K562 (cell line): ENCODE results near the gene ZNF689. TPM values are rescaled to one million over a fixed set of nuclear protein-coding genes. Genes with fewer than 3 reads are reported as not detected.

Experiments used
- ARNT ChIP-seq, 2 experiments: fragments of 450-650 bp; IDR thresholded peaks; 2 replicates each; pipeline ENCODE4 v1.6.1; 2016; ENCODE audit warnings: mild to moderate bottlenecking in 1 of 2
- ATF4 ChIP-seq: fragments of 450-650 bp; formaldehyde crosslinking; IDR thresholded peaks from 2 replicates; pipeline ENCODE4 v1.4.0; 2022; ENCODE audit warnings: mild to moderate bottlenecking, moderate library complexity
- BRD9 ChIP-seq: fragments of 450-650 bp; IDR thresholded peaks from 2 replicates; pipeline ENCODE4 v1.6.1; 2018; ENCODE audit warnings: low read depth; ENCODE audit not compliant: partially characterized antibody
- CXXC5 ChIP-seq: fragments of 250-450 bp; sonication (Bioruptor Pico); IDR thresholded peaks from 2 replicates; pipeline ENCODE4 v1.8.0; 2022; ENCODE audit warnings: inconsistent platforms, mild to moderate bottlenecking, moderate library complexity
- EZH2 ChIP-seq: IDR thresholded peaks from 2 replicates; pipeline ENCODE4 v1.6.1; 2012; ENCODE audit warnings: low read depth, mild to moderate bottlenecking, inconsistent platforms, low read length, borderline replicate concordance
- FOXK1 ChIP-seq: sonication (generic); formaldehyde crosslinking; IDR thresholded peaks from 2 replicates; pipeline ENCODE4 v1.8.0; 2022; ENCODE audit warnings: missing genetic modification reagents, mild to moderate bottlenecking, borderline replicate concordance
- FOXP1 ChIP-seq: sonication (generic); formaldehyde crosslinking; IDR thresholded peaks from 2 replicates; pipeline ENCODE4 v1.8.0; 2022; ENCODE audit warnings: mild to moderate bottlenecking, missing genetic modification reagents
- KDM1A ChIP-seq, 2 experiments: fragments of 450-650 bp; IDR thresholded peaks; 2 replicates each; pipeline ENCODE4 v1.6.1; 2016; ENCODE audit warnings: mild to moderate bottlenecking in 2 of 2
- MEF2A ChIP-seq: IDR thresholded peaks from 2 replicates; pipeline ENCODE4 v1.6.1; 2011; ENCODE audit warnings: low read depth, mild to moderate bottlenecking, low read length, moderate library complexity; ENCODE audit not compliant: control insufficient read depth
- MEF2D ChIP-seq: conservative IDR thresholded peaks from 2 replicates; pipeline ENCODE4 v1.6.1; 2016; ENCODE audit warnings: low read depth, missing genetic modification characterization, missing compliant biosample characterization
- MIER1 ChIP-seq: fragments of 450-650 bp; IDR thresholded peaks from 2 replicates; pipeline ENCODE4 v1.6.1; 2016; ENCODE audit warnings: antibody characterized with exemption, mild to moderate bottlenecking, low read depth
- MTA3 ChIP-seq: fragments of 450-650 bp; formaldehyde crosslinking; IDR thresholded peaks from 2 replicates; pipeline ENCODE4 v1.6.1; 2017; ENCODE audit warnings: mild to moderate bottlenecking, borderline replicate concordance
- NBN ChIP-seq: fragments of 450-650 bp; IDR thresholded peaks from 2 replicates; pipeline ENCODE4 v1.6.1; 2016; ENCODE audit warnings: low read depth, mild to moderate bottlenecking
- NFRKB ChIP-seq: fragments of 450-650 bp; IDR thresholded peaks from 2 replicates; pipeline ENCODE4 v1.6.1; 2016; ENCODE audit warnings: low read depth
- RAD21 ChIP-seq, 2 experiments: fragments of 250-450 bp in 1 of 2; fragments of 450-650 bp in 1 of 2; sonication (Bioruptor Pico) in 1 of 2; formaldehyde crosslinking in 1 of 2; IDR thresholded peaks in 1 of 2; conservative IDR thresholded peaks in 1 of 2; 2 replicates each; pipeline versions ENCODE4 v1.4.0 to v1.8.0; 2020 to 2022; ENCODE audit warnings: mild to moderate bottlenecking in 2 of 2, moderate library complexity in 1 of 2
- RBM15 ChIP-seq: fragments of 200-400 bp; formaldehyde crosslinking; IDR thresholded peaks from 2 replicates; pipeline ENCODE4 v1.6.1; 2018; ENCODE audit warnings: mild to moderate bottlenecking, low read length, moderate library complexity; ENCODE audit not compliant: insufficient read depth
- RBM17 ChIP-seq: fragments of 200-400 bp; formaldehyde crosslinking; IDR thresholded peaks from 2 replicates; pipeline ENCODE4 v1.6.1; 2017; ENCODE audit warnings: low read depth, mild to moderate bottlenecking, low read length, borderline replicate concordance
- TBL1XR1 ChIP-seq, 2 experiments: IDR thresholded peaks; 2 replicates each; pipeline ENCODE4 v1.6.1; 2012; ENCODE audit warnings: improper control_type of control experiment in 2 of 2, low read length in 2 of 2, mild to moderate bottlenecking in 1 of 2
- ZFP36 ChIP-seq: fragments of 150-350 bp; IDR thresholded peaks from 2 replicates; pipeline ENCODE4 v1.6.1; 2018; ENCODE audit warnings: low read length, low read depth; ENCODE audit not compliant: partially characterized antibody
- ZFX ChIP-seq: sonication (generic); formaldehyde crosslinking; IDR thresholded peaks from 2 replicates; pipeline ENCODE4 v1.8.0; 2022; ENCODE audit warnings: mild to moderate bottlenecking, missing genetic modification reagents, moderate library complexity
- ZNF175 ChIP-seq: fragments of 200-800 bp; sonication (Bioruptor generic); IDR thresholded peaks from 2 replicates; pipeline ENCODE4 v1.6.1; 2016; ENCODE audit warnings: low read depth, mild to moderate bottlenecking, missing genetic modification characterization, missing compliant biosample characterization
- ZNF24 ChIP-seq: fragments of 450-650 bp; IDR thresholded peaks from 2 replicates; pipeline ENCODE4 v1.6.1; 2016
- polyA plus RNA-seq, 8 experiments: library from polyadenylated mRNA; depleted of rRNA in 4 of 8; stranded (reverse) in 5 of 8; unstranded in 3 of 8; fragments of >200 nt; fragmentation: Nextera tagmentation in 2 of 8; fragmentation: Illumina TruSeq in 1 of 8; extraction: Ambion mirVana in 2 of 8; extraction: Trizol in 1 of 8; gene quantifications; 2 replicates each; pipeline versions ENCODE4 v1.2.1 to v1.2.3, GENCODE V29; 2011 to 2014; ENCODE audit warnings: inconsistent platforms in 1 of 8, missing spikeins in 1 of 8
- total RNA-seq, 7 experiments: library from RNA; depleted of rRNA in 6 of 7; stranded (reverse); fragments of >200 nt in 6 of 7; fragmentation: Illumina TruSeq in 2 of 7; extraction: Trizol in 2 of 7; gene quantifications; 2 replicates each; pipeline versions ENCODE4 v1.2.1 to v1.2.3, GENCODE V29; 2011 to 2021; ENCODE audit warnings: low replicate concordance in 1 of 7
- TF ChIP-seq, protein P1 (sequence below): fragments of 150-350 bp; conservative IDR thresholded peaks from 2 replicates; pipeline ENCODE4 v1.6.1; 2014; ENCODE audit warnings: low read length
- TF ChIP-seq, protein P2 (sequence below): fragments of 450-650 bp; conservative IDR thresholded peaks from 2 replicates; pipeline ENCODE4 v1.6.1; 2016; ENCODE audit warnings: missing genetic modification characterization, low read depth, mild to moderate bottlenecking, missing compliant biosample characterization, moderate library complexity

Gene ZNF689
- total and polyA plus RNA-seq, 9 of the 15 experiments (the other 6 are each of a cell fraction or from before 2014, with no cell fraction given) = 5.4 to 15.4 (median 10.8) TPM

DNA sequence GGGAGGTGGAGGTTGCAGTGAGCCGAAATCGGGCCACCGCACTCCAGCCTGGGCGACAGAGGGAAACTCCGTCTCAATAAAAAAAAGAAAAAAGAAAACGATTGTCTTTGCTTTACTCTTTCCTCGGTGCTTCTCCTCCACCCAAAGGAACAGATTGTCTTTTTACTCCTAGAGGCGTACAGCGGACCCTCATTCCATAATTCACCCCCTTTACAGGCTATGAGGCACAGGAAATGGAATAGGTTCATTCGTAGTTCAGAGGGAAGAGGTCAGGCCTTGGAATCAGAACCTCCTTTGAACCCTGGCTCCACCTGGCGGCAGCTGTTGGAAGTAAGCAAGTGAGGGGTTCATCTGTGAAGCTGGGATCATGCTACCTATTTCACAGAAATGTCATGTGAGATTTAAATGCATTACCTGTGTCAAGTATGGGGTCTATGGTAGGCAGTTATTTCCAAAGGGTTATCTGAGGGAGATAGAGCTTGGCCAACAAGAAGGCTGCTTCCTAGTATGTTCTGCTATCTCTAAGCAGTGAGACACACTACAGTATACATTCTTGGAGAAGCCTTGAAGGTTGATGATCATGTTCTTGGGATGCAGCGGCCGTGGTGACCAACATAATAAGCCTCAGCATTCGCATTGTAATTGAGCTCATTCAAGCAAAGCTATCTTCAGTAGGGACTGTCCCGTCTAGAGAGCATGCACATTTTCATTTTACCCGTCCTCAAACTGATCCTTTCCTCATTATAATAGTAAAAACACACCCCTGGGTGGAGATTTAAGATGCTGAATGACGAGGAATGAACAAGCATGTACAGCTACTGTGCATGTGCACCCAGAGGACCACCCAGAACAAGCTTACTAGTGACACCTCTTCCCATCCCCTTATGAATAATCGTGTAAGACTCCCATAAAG is 18.7 kb upstream of the ZNF689 start (continued):
- TF ChIP-seq ATF4 (CRISPR knock-in tag) (no peak), RBM15 (no peak), TBL1XR1 (IDR thresholded peaks at IDR 0.05; ENCODE audit: low read length in 2 of 2) (peak in 1 of 2 experiments; percentile 40; a peak in 1 of 4 replicates), ZFP36 (peak; percentile 29), BRD9 (peak; percentile 89), KDM1A (IDR thresholded peaks at IDR 0.05) (peak in 1 of 2 experiments; percentile 54; a peak in 1 of 4 replicates), ZNF24 (no peak), MEF2D (no peak), ARNT (IDR thresholded peaks at IDR 0.05) (peak in 1 of 2 experiments; percentile 48; a peak in 1 of 4 replicates), ZFX (CRISPR knock-in tag) (peak; percentile 43; the same call in 1 of the 2 replicates), NBN (peak; percentile 61; the same call in 1 of the 2 replicates), RAD21 (CRISPR knock-in tag; conservative IDR thresholded peaks at IDR 0.05 in 1 of 2, IDR thresholded peaks at IDR 0.05 in 1 of 2) (peak; percentile 90 to 95), FOXK1 (CRISPR knock-in tag) (no peak), NFRKB (peak; percentile 57; the same call in 1 of the 2 replicates), MTA3 (0 out of 2 replicates have a peak, but pooled peaks have one; percentile 19), FOXP1 (CRISPR knock-in tag) (no peak), MIER1 (no peak), ZNF175 (CRISPR knock-in tag) (0 out of 2 replicates have a peak, but pooled peaks have one; percentile 45), RBM17 (no peak), CXXC5 (CRISPR knock-in tag) (peak; percentile 42; the same call in 1 of the 2 replicates), EZH2 (no peak), MEF2A (no peak)
- TF ChIP-seq, protein P1, sequence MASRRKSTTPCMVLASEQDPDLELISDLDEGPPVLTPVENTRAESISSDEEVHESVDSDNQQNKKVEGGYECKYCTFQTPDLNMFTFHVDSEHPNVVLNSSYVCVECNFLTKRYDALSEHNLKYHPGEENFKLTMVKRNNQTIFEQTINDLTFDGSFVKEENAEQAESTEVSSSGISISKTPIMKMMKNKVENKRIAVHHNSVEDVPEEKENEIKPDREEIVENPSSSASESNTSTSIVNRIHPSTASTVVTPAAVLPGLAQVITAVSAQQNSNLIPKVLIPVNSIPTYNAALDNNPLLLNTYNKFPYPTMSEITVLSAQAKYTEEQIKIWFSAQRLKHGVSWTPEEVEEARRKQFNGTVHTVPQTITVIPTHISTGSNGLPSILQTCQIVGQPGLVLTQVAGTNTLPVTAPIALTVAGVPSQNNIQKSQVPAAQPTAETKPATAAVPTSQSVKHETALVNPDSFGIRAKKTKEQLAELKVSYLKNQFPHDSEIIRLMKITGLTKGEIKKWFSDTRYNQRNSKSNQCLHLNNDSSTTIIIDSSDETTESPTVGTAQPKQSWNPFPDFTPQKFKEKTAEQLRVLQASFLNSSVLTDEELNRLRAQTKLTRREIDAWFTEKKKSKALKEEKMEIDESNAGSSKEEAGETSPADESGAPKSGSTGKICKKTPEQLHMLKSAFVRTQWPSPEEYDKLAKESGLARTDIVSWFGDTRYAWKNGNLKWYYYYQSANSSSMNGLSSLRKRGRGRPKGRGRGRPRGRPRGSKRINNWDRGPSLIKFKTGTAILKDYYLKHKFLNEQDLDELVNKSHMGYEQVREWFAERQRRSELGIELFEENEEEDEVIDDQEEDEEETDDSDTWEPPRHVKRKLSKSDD = no peak
- TF ChIP-seq, protein P2, sequence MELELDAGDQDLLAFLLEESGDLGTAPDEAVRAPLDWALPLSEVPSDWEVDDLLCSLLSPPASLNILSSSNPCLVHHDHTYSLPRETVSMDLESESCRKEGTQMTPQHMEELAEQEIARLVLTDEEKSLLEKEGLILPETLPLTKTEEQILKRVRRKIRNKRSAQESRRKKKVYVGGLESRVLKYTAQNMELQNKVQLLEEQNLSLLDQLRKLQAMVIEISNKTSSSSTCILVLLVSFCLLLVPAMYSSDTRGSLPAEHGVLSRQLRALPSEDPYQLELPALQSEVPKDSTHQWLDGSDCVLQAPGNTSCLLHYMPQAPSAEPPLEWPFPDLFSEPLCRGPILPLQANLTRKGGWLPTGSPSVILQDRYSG (tag) = 0 out of 2 replicates have a peak, but pooled peaks have one; percentile 46
